ENCODE measurements around the gene ADAM11. TPM values are rescaled to one million over a fixed set of nuclear protein-coding genes. Genes with fewer than 3 reads are reported as not detected.

ADAM11 gene
- total RNA-seq, 1 experiment from 2014 or later: 2.2 TPM

- DNase-seq (ENCODE audit: low spot score): no peak
Measured at GRCh38 chr17:44775838-44776621, 17.2 kb downstream of the ADAM11 start.

- DNase-seq (ENCODE audit: low spot score): no peak
Measured at GRCh38 chr17:44776628-44777393, 18.0 kb downstream of the ADAM11 start.

DNA sequence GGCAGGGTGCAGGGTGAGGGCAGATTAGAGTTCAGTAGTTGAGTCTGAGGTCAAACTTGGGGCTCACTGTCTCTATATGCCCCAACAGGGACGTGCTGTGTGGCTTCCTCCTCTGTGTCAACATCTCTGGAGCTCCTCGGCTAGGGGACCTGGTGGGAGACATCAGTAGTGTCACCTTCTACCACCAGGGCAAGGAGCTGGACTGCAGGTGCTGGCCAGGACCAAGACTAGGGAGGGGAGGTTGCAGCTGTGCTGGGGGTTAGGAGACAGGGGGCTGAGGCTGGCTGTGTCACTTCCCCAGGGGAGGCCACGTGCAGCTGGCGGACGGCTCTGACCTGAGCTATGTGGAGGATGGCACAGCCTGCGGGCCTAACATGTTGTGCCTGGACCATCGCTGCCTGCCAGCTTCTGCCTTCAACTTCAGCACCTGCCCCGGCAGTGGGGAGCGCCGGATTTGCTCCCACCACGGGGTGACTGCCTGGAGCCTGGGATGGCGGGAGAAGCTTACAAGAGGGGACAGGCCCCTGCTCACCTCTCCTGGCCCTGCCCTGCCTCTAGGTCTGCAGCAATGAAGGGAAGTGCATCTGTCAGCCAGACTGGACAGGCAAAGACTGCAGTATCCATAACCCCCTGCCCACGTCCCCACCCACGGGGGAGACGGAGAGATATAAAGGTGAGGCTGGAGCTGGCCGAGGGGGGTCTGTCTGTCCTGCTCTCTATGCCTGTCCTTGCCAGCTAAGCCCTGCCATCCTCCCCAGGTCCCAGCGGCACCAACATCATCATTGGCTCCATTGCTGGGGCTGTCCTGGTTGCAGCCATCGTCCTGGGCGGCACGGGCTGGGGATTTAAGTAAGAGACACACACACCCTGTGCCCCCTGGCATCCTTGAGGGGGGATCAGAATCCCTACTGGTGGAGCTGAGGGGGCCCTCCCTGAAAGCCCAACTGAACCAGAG is 18.9 kb downstream of the ADAM11 start:
- no peak for DNase-seq (ENCODE audit: low spot score)

DNA sequence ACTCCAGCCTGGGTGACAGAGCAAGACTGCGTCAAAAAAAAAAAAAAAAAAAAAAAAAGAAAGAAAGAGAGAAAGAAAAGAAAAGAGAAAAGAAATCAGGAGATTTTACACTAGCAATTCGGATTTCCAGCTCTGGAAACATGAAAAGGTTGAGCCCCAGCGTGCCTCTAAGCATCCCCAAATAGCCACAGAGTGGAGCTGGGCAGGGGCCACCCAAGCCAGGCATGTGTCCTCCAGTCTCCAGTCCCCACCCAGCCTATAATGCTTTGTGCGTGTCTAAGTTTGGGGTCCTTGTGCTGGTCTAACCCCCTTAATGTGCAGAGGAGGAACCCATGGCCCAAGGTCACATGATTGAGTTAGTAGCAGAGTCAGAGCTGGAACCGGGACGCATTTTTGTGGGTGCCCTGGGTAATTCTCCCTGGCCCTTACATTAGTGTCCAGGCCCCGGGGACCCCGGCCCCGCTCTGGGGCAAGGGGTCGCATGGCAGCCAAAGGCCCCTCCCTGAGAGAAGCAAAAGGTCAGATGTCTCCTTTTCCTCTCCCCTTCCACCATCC is 19.9 kb downstream of the ADAM11 start:
- no peak for DNase-seq (ENCODE audit: low spot score)

- peak; percentile 78 for DNase-seq (ENCODE audit: low spot score)
Measured at GRCh38 chr17:44779211-44780025, 20.6 kb downstream of the ADAM11 start.

GRCh38 chr17:44780161-44780560 is 21.4 kb downstream of the ADAM11 start:
- DNase-seq (ENCODE audit: low spot score): no peak

- no peak for DNase-seq (ENCODE audit: low spot score)
Measured at GRCh38 chr17:44780845-44781480, 22.2 kb downstream of the ADAM11 start.

DNA sequence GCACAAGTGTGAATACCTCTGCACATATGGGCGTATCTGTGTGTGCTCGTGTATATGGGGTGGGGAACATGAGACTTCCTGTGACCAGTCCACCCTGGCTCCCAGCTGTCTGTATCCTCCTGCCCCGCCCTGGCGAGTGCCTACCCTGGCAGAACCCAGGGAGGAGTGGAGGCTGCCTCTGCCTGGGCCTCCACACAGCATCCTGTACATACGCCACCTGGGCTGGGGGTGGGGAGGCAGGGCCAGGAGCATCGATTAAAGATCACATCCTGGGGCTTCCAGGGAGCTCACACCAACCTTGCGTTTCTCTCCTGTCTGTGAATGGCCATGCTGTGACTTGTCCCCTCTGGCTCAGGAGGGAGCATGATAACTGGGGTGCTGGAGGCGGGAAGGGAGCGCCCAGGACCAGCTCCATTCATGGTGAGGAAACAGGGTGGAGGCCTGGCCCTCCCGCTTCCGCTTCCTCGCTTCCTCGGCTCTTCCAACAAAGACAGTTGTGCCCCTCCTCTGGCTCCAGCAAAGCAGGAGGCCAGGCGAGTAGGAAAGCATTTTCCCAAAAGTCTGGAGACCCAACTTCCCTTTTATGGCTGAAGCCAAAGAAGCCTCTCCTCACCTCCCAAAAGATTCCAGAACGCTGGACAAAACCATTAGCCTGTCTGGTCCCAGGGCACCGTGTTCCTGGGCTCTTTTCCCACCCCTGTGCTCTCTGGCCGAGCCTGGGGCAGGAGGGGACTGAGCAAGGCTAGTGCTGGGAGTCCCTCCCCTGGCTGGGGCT is 22.9 kb downstream of the ADAM11 start:
- no peak for DNase-seq (ENCODE audit: low spot score)

- DNase-seq (ENCODE audit: low spot score): no peak
Measured at GRCh38 chr17:44782326-44782850, 23.6 kb downstream of the ADAM11 start.

- no peak for DNase-seq (ENCODE audit: low spot score)
Measured at GRCh38 chr17:44785921-44786320, 27.1 kb downstream of the ADAM11 start.

DNA sequence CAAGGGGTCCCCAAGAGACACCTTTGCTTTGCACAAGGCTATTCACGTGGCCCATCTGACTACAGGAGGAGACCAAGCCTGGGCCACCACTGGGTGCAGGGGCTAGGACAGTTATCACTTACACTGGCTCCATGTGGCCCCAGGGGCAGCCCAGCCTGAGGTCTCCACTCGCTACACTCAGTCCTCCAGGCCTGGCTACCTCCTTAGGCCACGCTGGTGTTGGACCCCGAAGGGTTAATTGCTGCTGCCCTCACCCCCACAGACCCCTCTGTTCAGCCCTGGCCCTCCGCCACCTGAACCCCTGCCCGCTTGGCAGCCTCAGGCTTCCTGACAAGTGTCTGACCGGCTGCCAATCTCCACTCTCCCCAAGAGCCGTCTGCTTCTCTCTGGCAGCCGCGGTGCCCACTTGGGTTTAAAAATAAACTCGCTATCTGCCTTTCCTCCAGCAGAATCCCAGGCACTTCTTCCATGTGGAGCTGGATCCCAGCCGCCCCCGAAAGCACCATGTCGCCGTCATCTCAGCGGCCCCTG is 27.8 kb downstream of the ADAM11 start:
- DNase-seq (ENCODE audit: low spot score): no peak

GRCh38 chr17:44787271-44787940 is 28.6 kb downstream of the ADAM11 start:
- no peak for DNase-seq (ENCODE audit: low spot score)

GRCh38 chr17:44788139-44788538 is 29.4 kb downstream of the ADAM11 start:
- peak; percentile 49 for DNase-seq (ENCODE audit: low spot score)

GRCh38 chr17:44792276-44792675 is 33.5 kb downstream of the ADAM11 start:
- DNase-seq (ENCODE audit: low spot score): peak; percentile 69

DNA sequence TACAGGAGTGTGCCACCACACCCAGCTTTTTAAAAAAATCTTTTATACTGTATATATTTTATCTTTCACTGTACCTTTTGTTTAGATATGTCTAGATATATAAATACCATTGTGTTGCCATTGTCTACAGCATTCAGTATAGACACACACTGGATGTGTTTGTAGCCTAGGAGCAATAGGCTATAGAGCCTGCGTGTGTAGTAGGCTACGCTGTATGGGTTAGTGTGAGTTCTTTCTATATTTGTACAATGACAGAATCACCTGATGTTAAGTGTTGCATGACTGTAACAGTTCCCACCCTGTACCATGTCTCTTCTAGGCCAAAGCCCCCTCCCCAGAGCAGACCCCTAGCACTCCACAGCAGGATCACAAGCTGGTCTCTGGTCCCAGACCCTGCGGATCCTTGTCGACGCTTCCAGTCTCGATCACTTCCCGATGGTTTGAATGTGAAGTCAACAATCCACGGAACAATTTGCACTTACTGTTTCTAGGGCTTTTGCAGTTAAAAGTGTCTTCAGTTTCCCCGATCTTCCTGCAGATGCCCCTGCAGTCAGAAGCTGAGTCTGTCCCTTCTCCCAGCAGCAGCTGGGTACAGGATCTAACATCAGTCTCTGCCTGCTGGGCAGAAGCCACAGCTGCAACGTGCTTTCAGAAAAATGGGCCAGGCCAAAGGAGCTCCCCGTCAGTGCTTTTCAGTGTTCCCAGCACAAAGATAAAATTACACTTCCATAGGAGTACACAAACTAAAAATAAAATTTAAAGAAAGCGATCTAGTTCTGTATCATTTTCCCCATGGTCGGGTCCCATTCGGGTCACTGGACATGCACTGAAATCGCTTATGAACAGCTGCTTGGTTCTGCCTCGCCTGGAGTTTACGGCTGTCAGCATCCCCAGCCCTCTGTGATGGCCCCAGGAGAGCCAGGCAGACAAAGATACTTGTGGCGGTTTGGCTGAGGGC is 35.4 kb downstream of the ADAM11 start:
- peak; percentile 38 for DNase-seq (ENCODE audit: low spot score)

DNA sequence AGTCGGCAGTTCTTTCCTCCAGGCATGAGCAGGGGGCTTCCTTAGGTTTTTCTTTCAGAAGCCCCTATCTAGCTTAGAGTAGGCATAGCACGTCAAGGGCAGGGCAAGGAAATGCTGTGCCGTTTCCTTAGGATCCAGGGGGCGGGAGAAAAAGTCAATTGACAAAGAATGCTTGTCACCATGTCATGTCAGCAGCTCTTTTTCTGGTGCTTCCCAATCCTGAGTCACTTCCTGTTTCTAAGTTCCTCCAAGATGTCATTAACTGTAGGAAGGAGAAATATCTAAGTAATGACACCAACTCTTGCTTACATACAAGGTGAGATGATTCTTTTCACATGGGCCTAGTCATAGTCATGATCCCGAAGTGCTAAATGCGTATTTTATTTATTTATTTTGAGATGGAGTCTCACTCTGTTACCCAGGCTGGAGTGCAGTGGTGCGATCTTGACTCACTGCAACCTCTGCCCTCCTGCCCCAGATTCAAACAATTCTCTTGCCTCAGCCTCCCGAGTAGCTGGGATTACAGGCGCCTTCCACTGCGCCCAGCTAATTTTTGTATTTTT is 36.1 kb downstream of the ADAM11 start:
- DNase-seq (ENCODE audit: low spot score): peak; percentile 99

GRCh38 chr17:44795421-44795820 is 36.6 kb downstream of the ADAM11 start:
- DNase-seq (ENCODE audit: low spot score): no peak
